Measurements from ENCODE around the gene GLP2R. TPM values are rescaled to one million over a fixed set of nuclear protein-coding genes. Genes with fewer than 3 reads are reported as not detected.

GLP2R gene
- total and polyA plus RNA-seq, 2 experiments from 2014 or later: not detected

- H3K27ac ChIP-seq: no peak overlapping the region
- H3K4me2 ChIP-seq (ENCODE audit: unreplicated experiment): no peak overlapping the region
- H3K4me1 ChIP-seq (ENCODE audit: insufficient read depth): no peaks in the 10 kb centered on the region
- in situ Hi-C loops (cut with MboI): no loop called here
- H3K36me3 ChIP-seq (ENCODE audit: low read depth): no peaks in the 10 kb centered on the region
- no peaks in the 10 kb centered on the region for H3K9me2 ChIP-seq (ENCODE audit: insufficient read depth)
- H4K20me1 ChIP-seq (ENCODE audit: insufficient read depth): no peaks in the 10 kb centered on the region
- H3K9me3 ChIP-seq (ENCODE audit: low read depth): no peaks in the 10 kb centered on the region
- 57 to 60% methylated on average over 14 of the region's 14 CpGs for WGBS, 2 experiments (ENCODE audit: low coverage in 1 of 2, low lambda C conversion rate in 2 of 2, missing lambda C conversion rate in 2 of 2)
- no peaks in the 10 kb centered on the region for H3K79me2 ChIP-seq (ENCODE audit: insufficient read depth)
- no peak overlapping the region for H3K9ac ChIP-seq
- no peaks in the 10 kb centered on the region; the same call in 1 of the 2 replicates for H3K27me3 ChIP-seq (replicated peaks; ENCODE audit: insufficient read depth)
- TF ChIP-seq EZH2phosphoT487 (IDR thresholded peaks at IDR 0.05; ENCODE audit: insufficient read depth, low read depth) (no peak), EZH2 (IDR thresholded peaks at IDR 0.05; ENCODE audit: insufficient read depth, poor library complexity, severe bottlenecking) (no peak)
- no peak overlapping the region for H3K4me3 ChIP-seq
- no peak overlapping the region for H2AFZ ChIP-seq
- no peaks in the 10 kb centered on the region for H3F3A ChIP-seq (ENCODE audit: insufficient read depth)
- no peak for DNase-seq
Measured at GRCh38 chr17:9814337-9814945, 11.3 kb upstream of the GLP2R start.

GRCh38 chr17:9816472-9816871, 9.3 kb upstream of the GLP2R start:
- H2AFZ ChIP-seq: no peak overlapping the region
- TF ChIP-seq EZH2 (IDR thresholded peaks at IDR 0.05; ENCODE audit: insufficient read depth, poor library complexity, severe bottlenecking) (no peak), EZH2phosphoT487 (IDR thresholded peaks at IDR 0.05; ENCODE audit: insufficient read depth, low read depth) (no peak)
- no peaks in the 10 kb centered on the region for H3K9me3 ChIP-seq (ENCODE audit: low read depth)
- no peaks in the 10 kb centered on the region for H3K79me2 ChIP-seq (ENCODE audit: insufficient read depth)
- no peak for DNase-seq
- WGBS, 2 experiments (ENCODE audit: low coverage in 1 of 2, low lambda C conversion rate in 2 of 2, missing lambda C conversion rate in 2 of 2): 56 to 63% methylated on average over 7 to 10 of the region's 10 CpGs
- no peaks in the 10 kb centered on the region for H3K36me3 ChIP-seq (ENCODE audit: low read depth)
- no peak overlapping the region for H3K9ac ChIP-seq
- H3K27ac ChIP-seq: no peak overlapping the region
- H3K4me2 ChIP-seq (ENCODE audit: unreplicated experiment): no peak overlapping the region
- in situ Hi-C loops (cut with MboI): no loop called here
- H3K4me3 ChIP-seq: no peak overlapping the region
- no peaks in the 10 kb centered on the region; the same call in 1 of the 2 replicates for H3K27me3 ChIP-seq (replicated peaks; ENCODE audit: insufficient read depth)
- no peaks in the 10 kb centered on the region for H3F3A ChIP-seq (ENCODE audit: insufficient read depth)
- H4K20me1 ChIP-seq (ENCODE audit: insufficient read depth): no peaks in the 10 kb centered on the region
- no peaks in the 10 kb centered on the region for H3K4me1 ChIP-seq (ENCODE audit: insufficient read depth)
- no peaks in the 10 kb centered on the region for H3K9me2 ChIP-seq (ENCODE audit: insufficient read depth)

- no peaks in the 10 kb centered on the region for H3K79me2 ChIP-seq (ENCODE audit: insufficient read depth)
- H3K4me1 ChIP-seq (ENCODE audit: insufficient read depth): no peaks in the 10 kb centered on the region
- no peaks in the 10 kb centered on the region for H3K36me3 ChIP-seq (ENCODE audit: low read depth)
- no peaks in the 10 kb centered on the region; the same call in 1 of the 2 replicates for H3K27me3 ChIP-seq (replicated peaks; ENCODE audit: insufficient read depth)
- H3K4me2 ChIP-seq (ENCODE audit: unreplicated experiment): no peak overlapping the region
- H3K9ac ChIP-seq: no peak overlapping the region
- peak; percentile 23 for DNase-seq
- no peak overlapping the region for H3K27ac ChIP-seq
- H3K9me2 ChIP-seq (ENCODE audit: insufficient read depth): no peaks in the 10 kb centered on the region
- H3K4me3 ChIP-seq: no peak overlapping the region
- H3K9me3 ChIP-seq (ENCODE audit: low read depth): no peaks in the 10 kb centered on the region
- H4K20me1 ChIP-seq (ENCODE audit: insufficient read depth): no peaks in the 10 kb centered on the region
- H2AFZ ChIP-seq: no peak overlapping the region
- in situ Hi-C loops (cut with MboI): no loop called here
- H3F3A ChIP-seq (ENCODE audit: insufficient read depth): no peaks in the 10 kb centered on the region
- TF ChIP-seq EZH2phosphoT487 (IDR thresholded peaks at IDR 0.05; ENCODE audit: insufficient read depth, low read depth): no peak
- TF ChIP-seq EZH2 (IDR thresholded peaks at IDR 0.05; ENCODE audit: insufficient read depth, poor library complexity, severe bottlenecking): no peak
- 57 to 58% methylated on average over 7 to 8 of the region's 8 CpGs for WGBS, 2 experiments (ENCODE audit: low coverage in 1 of 2, low lambda C conversion rate in 2 of 2, missing lambda C conversion rate in 2 of 2)
Measured at GRCh38 chr17:9817086-9817485, 8.6 kb upstream of the GLP2R start.

- H4K20me1 ChIP-seq (ENCODE audit: insufficient read depth): no peaks in the 10 kb centered on the region
- H3K4me1 ChIP-seq (ENCODE audit: insufficient read depth): no peaks in the 10 kb centered on the region
- no peaks in the 10 kb centered on the region for H3K36me3 ChIP-seq (ENCODE audit: low read depth)
- 37 to 50% methylated on average over 4 of the region's 4 CpGs for WGBS, 2 experiments (ENCODE audit: low coverage in 1 of 2, low lambda C conversion rate in 2 of 2, missing lambda C conversion rate in 2 of 2)
- TF ChIP-seq EZH2phosphoT487 (IDR thresholded peaks at IDR 0.05; ENCODE audit: insufficient read depth, low read depth) (no peak), EZH2 (IDR thresholded peaks at IDR 0.05; ENCODE audit: insufficient read depth, poor library complexity, severe bottlenecking) (no peak)
- no peak overlapping the region for H3K9ac ChIP-seq
- no peaks in the 10 kb centered on the region for H3F3A ChIP-seq (ENCODE audit: insufficient read depth)
- H3K9me3 ChIP-seq (ENCODE audit: low read depth): no peaks in the 10 kb centered on the region
- DNase-seq: no peak
- H3K27me3 ChIP-seq (replicated peaks; ENCODE audit: insufficient read depth): no peaks in the 10 kb centered on the region; the same call in 1 of the 2 replicates
- no peak overlapping the region for H3K4me3 ChIP-seq
- no peak overlapping the region for H2AFZ ChIP-seq
- no peak overlapping the region for H3K4me2 ChIP-seq (ENCODE audit: unreplicated experiment)
- H3K27ac ChIP-seq: no peak overlapping the region
- H3K9me2 ChIP-seq (ENCODE audit: insufficient read depth): no peaks in the 10 kb centered on the region
- H3K79me2 ChIP-seq (ENCODE audit: insufficient read depth): no peaks in the 10 kb centered on the region
- in situ Hi-C loops (cut with MboI): no loop called here
Measured at GRCh38 chr17:9818760-9819159, 7.0 kb upstream of the GLP2R start.

Data from GM23248 (cell line).